DMS114 treated with DMSO at 0.1 percent for 48 hours (cell line): ENCODE data around the gene MEMO1.

Experiments
- DNase-seq: peaks from one replicate; lab custom pipeline; 2025; ENCODE audit not compliant: unreplicated experiment; lab: John Stamatoyannopoulos, UW

The MEMO1 gene

GRCh38 chr2:31832363-31832762, 178.4 kb downstream of the MEMO1 start:
- no peak for DNase-seq

- no peak for DNase-seq
Observed at GRCh38 chr2:31831585-31831984, 179.2 kb downstream of the MEMO1 start.

- no peak for DNase-seq
Observed at GRCh38 chr2:31828891-31829290, 181.9 kb downstream of the MEMO1 start.

GRCh38 chr2:31823558-31823957, 187.2 kb downstream of the MEMO1 start:
- no peak for DNase-seq

GRCh38 chr2:31822587-31822986, 188.2 kb downstream of the MEMO1 start:
- no peak for DNase-seq
